Stomach (tissue), 9 donors: Measurements from ENCODE around the gene COPS9. TPM values are rescaled to one million over a fixed set of nuclear protein-coding genes. Genes with fewer than 3 reads are reported as not detected.

Experiments used
- DNase-seq, 2 donors: peaks; one replicate each; pipeline versions ENCODE4 v3.0.0 to v3.0.0-alpha.2; 2013 to 2019
- H3K27ac ChIP-seq, 5 donors: fragments of 200-600 bp in 4 of 5; sonication (generic) in 4 of 5; one replicate each; pipeline ENCODE4 v1.5.1; 2013 to 2019; ENCODE audit warnings: mild to moderate bottlenecking in 1 of 5, moderate library complexity in 1 of 5
- H3K27me3 ChIP-seq, 3 donors: fragments of 200-600 bp; sonication (generic); one replicate each; pipeline ENCODE4 v1.5.1; 2017 to 2019; ENCODE audit warnings: mixed run types in 1 of 3
- H3K36me3 ChIP-seq, 4 donors: fragments of 200-600 bp; sonication (generic); 1 replicate in 3 of 4; 2 replicates in 1 of 4; pipeline ENCODE4 v1.5.1; 2016 to 2019
- H3K4me1 ChIP-seq, 4 donors: fragments of 200-600 bp; sonication (generic); one replicate each; pipeline ENCODE4 v1.5.1; 2016 to 2019
- H3K4me3 ChIP-seq, 4 donors: fragments of 200-600 bp; sonication (generic) in 3 of 4; one replicate each; pipeline ENCODE4 v1.5.1; 2016 to 2019; ENCODE audit warnings: mild to moderate bottlenecking in 1 of 4
- H3K9me3 ChIP-seq, 4 donors: fragments of 200-600 bp; sonication (generic); one replicate each; pipeline ENCODE4 v1.5.1; 2016 to 2019
- CTCF ChIP-seq, 7 experiments: fragments of 450-650 bp in 4 of 7; fragments of 200-600 bp in 3 of 7; sonication (generic) in 3 of 7; IDR thresholded peaks; one replicate each; pipeline ENCODE4 v1.5.1; 2016 to 2019; ENCODE audit warnings: antibody characterized with exemption in 7 of 7, control low read depth in 2 of 7, mild to moderate bottlenecking in 1 of 7
- EP300 ChIP-seq: sonication (generic); formaldehyde crosslinking; IDR thresholded peaks from one replicate; pipeline ENCODE4 v1.6.1; 2017; ENCODE audit warnings: antibody characterized with exemption
- POLR2A ChIP-seq, 4 donors: fragments of 450-650 bp; IDR thresholded peaks; one replicate each; pipeline ENCODE4 v1.6.1; 2016; ENCODE audit warnings: antibody characterized with exemption in 4 of 4, control low read depth in 2 of 4, mild to moderate bottlenecking in 1 of 4, moderate library complexity in 1 of 4
- POLR2AphosphoS5 ChIP-seq, 3 donors: sonication (generic); formaldehyde crosslinking; IDR thresholded peaks; one replicate each; pipeline ENCODE4 v1.6.1; 2016; ENCODE audit warnings: antibody characterized with exemption in 3 of 3
- WGBS, 5 donors: extraction: QIAGEN DNeasy Blood & Tissue Kit in 3 of 5; methylation state at CpG; one replicate each; pipeline versions ENCODE4 v1.1.5 to v1.1.7; 2013 to 2018; 5-methylcytosine and 5-hydroxymethylcytosine counted together
- intact Hi-C: fragments of 100-400 bp; cut with DNase I; formaldehyde crosslinking; loops from one replicate; pipeline ENCODE4 v1.15.1; 2023; ENCODE audit warnings: low total_unique reads
- polyA plus RNA-seq, 3 donors: library from polyadenylated mRNA; stranded (reverse); fragments of 200-250 nt; gene quantifications; one replicate each; pipeline ENCODE4 v1.2.3, GENCODE V29; 2013
- total RNA-seq, 5 donors: library from RNA; depleted of rRNA; stranded (reverse); fragments of >200 nt; gene quantifications; one replicate each; pipeline versions ENCODE4 v1.1.0 to v1.2.3, GENCODE V29; 2014 to 2016
- donor health status: healthy with polysubstance abuse.
- donor health status: Bipolar disorder and iron deficiency.
- donor health status: healthy.

The COPS9 gene
- total and polyA plus RNA-seq, 8 donors: 40.6 to 582 (median 136) TPM

- intact Hi-C loops: no loop called here
- Histone ChIP-seq H3K27ac (no peak overlapping the region), H3K4me1 (peaks cover 12 to 24% (median 24%) of the 10 kb centered on the region in 4 donors), H3K9me3 (no peaks in the 10 kb centered on the region), H3K36me3 (peaks cover 38 to 47% (median 44%) of the 10 kb centered on the region in 4 donors), H3K27me3 (no peaks in the 10 kb centered on the region), H3K4me3 (peak overlapping the region in 1 of 4 donors; percentile 97)
- TF ChIP-seq POLR2A (IDR thresholded peaks at IDR 0.05) (no peak), POLR2AphosphoS5 (IDR thresholded peaks at IDR 0.05) (no peak), EP300 (no peak), CTCF (IDR thresholded peaks at IDR 0.05) (no peak)
- 87 to 95% (median 93%) methylated on average over 6 of the region's 6 CpGs for WGBS, 5 donors
- DNase-seq: no peak
Observed at GRCh38 chr2:240134466-240134865, 1.6 kb downstream of the COPS9 start.

- peaks cover 47 to 58% (median 55%) of the 10 kb centered on the region in 4 donors for H3K36me3 ChIP-seq
- 83 to 93% (median 90%) methylated on average over 9 to 10 of the region's 10 CpGs for WGBS, 5 donors
- H3K9me3 ChIP-seq: no peaks in the 10 kb centered on the region
- H3K27me3 ChIP-seq: no peaks in the 10 kb centered on the region
- intact Hi-C loops: no loop called here
- peaks cover 12 to 24% (median 24%) of the 10 kb centered on the region in 4 donors for H3K4me1 ChIP-seq
- no peak overlapping the region for H3K27ac ChIP-seq
- no peak for DNase-seq
- TF ChIP-seq CTCF (IDR thresholded peaks at IDR 0.05): no peak
- no peak for TF ChIP-seq POLR2A (IDR thresholded peaks at IDR 0.05)
- no peak for TF ChIP-seq POLR2AphosphoS5 (IDR thresholded peaks at IDR 0.05)
- no peak for TF ChIP-seq EP300
- H3K4me3 ChIP-seq: no peak overlapping the region
Observed at GRCh38 chr2:240133401-240133800, 2.7 kb downstream of the COPS9 start.

GRCh38 chr2:240132651-240132980, 3.5 kb downstream of the COPS9 start:
- Histone ChIP-seq H3K4me1 (peaks cover 12 to 24% (median 24%) of the 10 kb centered on the region in 4 donors), H3K36me3 (peaks cover 54 to 66% (median 63%) of the 10 kb centered on the region in 4 donors), H3K9me3 (no peaks in the 10 kb centered on the region), H3K27me3 (no peaks in the 10 kb centered on the region), H3K27ac (no peak overlapping the region), H3K4me3 (no peak overlapping the region)
- 94 to 100% (median 97%) methylated on average over 5 of the region's 5 CpGs for WGBS, 5 donors
- DNase-seq: no peak
- TF ChIP-seq POLR2A (IDR thresholded peaks at IDR 0.05) (no peak), POLR2AphosphoS5 (IDR thresholded peaks at IDR 0.05) (no peak), EP300 (no peak), CTCF (IDR thresholded peaks at IDR 0.05) (no peak)
- intact Hi-C loops: no loop called here

- 87 to 93% (median 90%) methylated on average over 21 to 22 of the region's 22 CpGs for WGBS, 5 donors
- no peak for DNase-seq
- H3K9me3 ChIP-seq: no peaks in the 10 kb centered on the region
- intact Hi-C loops: no loop called here
- TF ChIP-seq EP300 (no peak), POLR2AphosphoS5 (IDR thresholded peaks at IDR 0.05) (no peak), POLR2A (IDR thresholded peaks at IDR 0.05) (no peak), CTCF (IDR thresholded peaks at IDR 0.05) (no peak)
- peaks cover 12 to 24% (median 23%) of the 10 kb centered on the region in 4 donors for H3K4me1 ChIP-seq
- H3K36me3 ChIP-seq: peaks cover 57 to 71% (median 68%) of the 10 kb centered on the region in 4 donors
- no peak overlapping the region for H3K4me3 ChIP-seq
- H3K27me3 ChIP-seq: no peaks in the 10 kb centered on the region
- H3K27ac ChIP-seq: no peak overlapping the region
Observed at GRCh38 chr2:240131941-240132650, 4.0 kb downstream of the COPS9 start.
